SK-N-MC (cell line): Measurements from ENCODE around the gene TMEM250.

ENCODE experiments used
- DNase-seq: peaks from one replicate; pipeline ENCODE4 v3.0.0-alpha.2; 2011; ENCODE audit warnings: low read depth, low spot score
- H3K27ac ChIP-seq: fragments of 200-600 bp; sonication (generic); 2 replicates; pipeline ENCODE4 v1.5.1; 2016; ENCODE audit warnings: mixed run types
- H3K36me3 ChIP-seq: fragments of 200-600 bp; sonication (generic); 2 replicates; pipeline ENCODE4 v1.6.1; 2017; ENCODE audit warnings: antibody characterized with exemption, low read length, mixed read lengths; ENCODE audit not compliant: insufficient read depth
- H3K4me3 ChIP-seq: fragments of 200-600 bp; sonication (generic); 2 replicates; pipeline ENCODE4 v1.5.1; 2016
- H3K9ac ChIP-seq: fragments of 200-600 bp; sonication (generic); 2 replicates; pipeline ENCODE4 v1.8.0; 2017; ENCODE audit warnings: mixed run types, mixed read lengths; ENCODE audit not compliant: insufficient read length
- H3K9me3 ChIP-seq: fragments of 200-600 bp; sonication (generic); 2 replicates; pipeline ENCODE4 v1.6.1; 2017; ENCODE audit warnings: low read depth, mild to moderate bottlenecking, antibody characterized with exemption, low read length, moderate library complexity, mixed read lengths
- EZH2 ChIP-seq: fragments of 200-600 bp; sonication (generic); IDR thresholded peaks from one replicate; pipeline ENCODE4 v1.6.1; 2017; ENCODE audit warnings: antibody characterized with exemption
- FOXP2 ChIP-seq: optimal IDR thresholded peaks from 2 replicates; pipeline ENCODE3; 2011; ENCODE audit warnings: mild to moderate bottlenecking, moderate library complexity; ENCODE audit not compliant: insufficient read depth; ENCODE audit errors: extremely low read length, control extremely low read depth
- POLR2AphosphoS5 ChIP-seq: IDR thresholded peaks from 2 replicates; pipeline ENCODE4 v1.6.1; 2012; ENCODE audit warnings: mild to moderate bottlenecking, low read depth, low read length, borderline replicate concordance

TMEM250 gene

DNA sequence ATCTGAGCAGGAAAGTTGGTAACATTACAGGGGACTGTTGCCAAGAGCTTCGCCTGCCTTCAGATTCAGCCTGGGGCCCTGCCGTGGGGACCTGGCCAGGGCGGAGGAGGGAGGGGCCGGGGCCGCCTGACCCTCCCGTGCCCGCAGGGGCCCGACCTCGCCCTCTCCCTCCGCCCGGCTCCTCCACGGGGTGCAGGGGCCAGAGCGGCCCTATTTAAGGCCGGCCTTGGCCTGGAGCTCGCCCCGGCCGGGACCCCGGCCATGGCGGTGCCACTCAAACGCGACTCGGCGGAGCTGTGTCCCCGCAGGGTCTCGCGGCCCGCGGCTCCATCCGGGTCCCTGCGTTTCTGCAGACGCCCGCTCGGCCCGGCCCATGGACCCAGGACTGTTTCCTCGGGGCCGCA is 757 bp downstream of the TMEM250 start:
- H3K27ac ChIP-seq: peak overlapping the region; percentile 75
- peaks cover 15% of the 10 kb centered on the region; the same call in 1 of the 2 replicates for H3K36me3 ChIP-seq
- peak overlapping the region; percentile 94 for H3K9ac ChIP-seq
- peak overlapping the region; percentile 95 for H3K4me3 ChIP-seq
- DNase-seq: no peak
- no peaks in the 10 kb centered on the region for H3K9me3 ChIP-seq
- TF ChIP-seq POLR2AphosphoS5: no peak; the same call in 1 of the 2 replicates
- TF ChIP-seq EZH2: no peak
- no peak for TF ChIP-seq FOXP2

DNA sequence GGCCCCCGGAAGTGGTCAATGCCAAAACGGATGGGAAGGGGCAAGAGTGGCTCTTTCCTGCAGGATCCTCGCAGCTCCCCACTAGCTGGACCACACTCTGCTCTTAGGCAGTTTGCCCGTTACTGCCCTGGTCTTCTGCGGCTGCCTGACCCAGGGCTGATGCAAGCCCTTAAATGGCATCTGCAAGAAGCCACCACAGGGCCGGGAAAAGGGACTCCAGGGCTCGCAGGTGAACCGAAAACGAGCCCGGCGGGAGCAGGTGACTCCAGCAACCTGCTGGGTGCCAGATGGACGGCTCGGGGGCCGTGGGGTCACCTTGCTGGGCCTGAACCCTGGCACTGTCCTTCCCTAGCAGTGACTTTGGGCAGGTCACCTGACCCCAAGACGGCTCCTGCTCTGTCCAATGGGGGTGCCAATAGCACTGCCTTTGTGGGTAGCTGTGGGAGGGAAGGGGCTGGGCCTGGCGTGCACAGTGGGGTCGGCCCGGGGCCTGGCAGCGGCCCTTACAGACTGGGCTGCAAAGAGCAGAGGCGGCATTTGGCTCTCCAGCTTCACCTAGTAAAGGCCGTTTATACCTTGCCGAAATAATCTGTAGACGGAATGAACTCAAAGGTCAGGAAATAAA is 1.3 kb downstream of the TMEM250 start:
- Histone ChIP-seq H3K27ac (peak overlapping the region; percentile 75), H3K9me3 (no peaks in the 10 kb centered on the region)

DNA sequence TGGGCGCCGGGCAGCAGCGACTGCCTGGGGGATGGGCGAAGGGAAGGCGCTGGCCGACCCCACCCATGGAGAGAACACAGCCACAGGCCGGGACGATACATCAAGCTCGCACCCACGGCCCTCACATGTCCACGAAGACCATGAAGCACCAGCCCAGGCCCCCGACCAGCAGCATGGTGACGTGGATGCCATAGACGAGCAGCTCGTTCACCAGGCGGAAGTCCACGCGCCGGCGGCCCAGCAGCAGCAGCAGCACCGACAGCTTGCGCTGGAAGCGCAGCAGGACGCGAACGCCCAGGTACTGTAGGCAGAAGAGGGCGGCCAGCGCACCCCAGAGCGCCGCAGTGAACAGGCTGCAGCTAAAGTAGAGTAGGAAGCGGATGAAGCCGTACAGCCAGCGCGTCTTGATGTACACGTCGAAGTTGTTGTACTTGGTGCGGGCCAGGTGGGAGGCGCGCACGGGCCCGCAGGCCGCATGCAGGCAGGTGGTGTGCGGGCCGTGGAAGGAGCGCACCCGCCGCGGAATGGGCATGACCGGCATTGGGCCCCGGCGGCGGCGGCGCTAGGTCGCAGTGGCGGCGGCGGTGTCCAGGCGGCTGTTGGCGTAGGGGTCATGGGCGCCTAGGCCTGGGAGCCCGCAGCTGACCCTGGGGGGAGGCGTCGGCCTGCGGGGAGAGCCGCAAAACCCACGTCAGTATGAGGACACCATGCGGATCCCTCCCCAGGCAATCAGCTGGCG is 2.1 kb downstream of the TMEM250 start:
- H3K9me3 ChIP-seq: no peaks in the 10 kb centered on the region
- TF ChIP-seq POLR2AphosphoS5: no peak; the same call in 1 of the 2 replicates
- no peak for TF ChIP-seq FOXP2
- no peak for TF ChIP-seq EZH2
- DNase-seq: no peak
- H3K4me3 ChIP-seq: no peak overlapping the region
- H3K36me3 ChIP-seq: peaks cover 15% of the 10 kb centered on the region; the same call in 1 of the 2 replicates
- no peak overlapping the region for H3K9ac ChIP-seq
- H3K27ac ChIP-seq: no peak overlapping the region

More for the DNA sequence above, 1.3 kb downstream of the TMEM250 start:
- Histone ChIP-seq H3K36me3 (peaks cover 15% of the 10 kb centered on the region; the same call in 1 of the 2 replicates), H3K9ac (peak overlapping the region; percentile 94), H3K4me3 (peak overlapping the region; percentile 95)
- TF ChIP-seq EZH2: no peak
- TF ChIP-seq POLR2AphosphoS5: no peak; the same call in 1 of the 2 replicates
- no peak for TF ChIP-seq FOXP2
- no peak for DNase-seq

DNA sequence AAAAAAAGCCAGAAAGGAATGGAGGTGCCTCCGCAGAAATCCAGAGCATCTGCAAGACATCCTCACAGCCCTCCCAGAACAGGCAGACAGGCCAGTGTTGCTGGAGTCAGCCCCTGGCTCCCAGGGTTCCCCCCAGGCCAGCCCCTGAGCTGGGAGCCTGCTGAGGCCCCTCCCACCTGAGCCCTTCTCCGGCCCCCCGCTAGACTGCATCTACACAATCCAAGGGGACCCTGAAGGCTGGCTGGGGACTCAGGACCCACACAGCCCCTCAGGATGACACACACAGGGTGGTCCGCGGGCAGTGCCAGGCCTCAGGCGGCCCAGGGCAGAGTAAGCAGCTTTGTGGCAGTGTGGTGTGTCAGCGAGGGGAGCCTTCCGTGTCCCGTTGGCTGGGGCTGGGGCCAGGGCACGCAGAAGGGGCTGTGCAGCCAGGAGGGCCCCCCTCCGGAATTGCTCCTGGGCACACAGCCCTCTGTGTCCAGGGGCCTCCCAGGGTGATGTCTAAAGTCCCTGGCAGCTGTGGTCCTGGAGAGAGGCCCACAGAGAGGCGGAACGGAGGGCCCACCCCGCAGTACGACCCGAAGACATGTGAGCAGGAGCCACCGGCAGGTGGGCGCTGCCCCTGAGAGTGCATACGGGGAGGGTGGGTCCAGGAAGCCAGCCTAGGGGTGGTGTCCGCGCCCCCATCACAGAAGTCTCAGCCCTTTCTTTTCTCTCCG is 2.9 kb downstream of the TMEM250 start:
- TF ChIP-seq POLR2AphosphoS5 (peak; percentile 14; the same call in 1 of the 2 replicates), FOXP2 (no peak)
- Histone ChIP-seq H3K9me3 (no peaks in the 10 kb centered on the region), H3K4me3 (no peak overlapping the region), H3K36me3 (peaks cover 15% of the 10 kb centered on the region; the same call in 1 of the 2 replicates), H3K27ac (no peak overlapping the region), H3K9ac (no peak overlapping the region)
- DNase-seq: no peak

DNA sequence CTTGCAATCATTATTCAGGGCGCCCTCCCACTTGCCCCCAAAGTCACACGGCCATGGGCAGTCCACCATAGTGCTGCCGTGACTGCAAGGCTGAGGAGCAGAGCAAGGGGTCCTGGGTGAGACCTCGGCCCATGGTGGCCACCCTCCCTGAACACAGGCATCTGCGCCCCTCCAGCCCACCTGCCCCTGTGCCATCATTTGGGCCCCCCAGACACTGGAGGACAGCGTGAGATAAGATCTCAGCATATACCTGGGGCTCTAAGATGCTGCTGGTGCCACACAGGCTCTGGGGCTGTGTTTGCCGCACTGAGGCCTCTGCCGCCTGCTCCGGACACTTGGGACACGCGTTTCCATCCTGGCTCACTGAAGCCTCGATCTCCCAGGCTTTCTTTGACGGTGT is 3.5 kb downstream of the TMEM250 start:
- H3K9ac ChIP-seq: no peak overlapping the region
- no peaks in the 10 kb centered on the region for H3K9me3 ChIP-seq
- TF ChIP-seq FOXP2 (no peak), POLR2AphosphoS5 (no peak), EZH2 (no peak)
- no peak overlapping the region for H3K4me3 ChIP-seq
- no peak for DNase-seq
- H3K36me3 ChIP-seq: peaks cover 15% of the 10 kb centered on the region; the same call in 1 of the 2 replicates
- no peak overlapping the region for H3K27ac ChIP-seq

DNA sequence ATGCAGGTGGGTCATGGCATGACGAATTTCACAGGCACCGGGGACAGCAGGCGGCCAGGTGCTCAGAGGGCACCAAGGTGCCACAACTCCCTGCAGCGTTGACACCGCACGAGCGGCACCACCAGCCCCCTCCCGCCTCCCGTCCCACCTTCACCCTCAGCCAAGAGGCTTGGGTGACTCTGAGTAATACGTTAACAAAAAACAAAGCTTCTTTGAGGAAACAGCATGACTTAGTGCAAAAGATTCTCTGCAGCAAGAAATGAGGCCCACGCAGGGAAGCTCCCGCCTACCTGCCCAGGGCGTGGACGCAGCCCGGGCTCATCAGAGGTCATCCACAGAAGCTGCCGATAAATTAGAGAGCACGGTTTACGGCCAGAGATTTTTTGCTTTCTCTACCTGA is 4.1 kb downstream of the TMEM250 start:
- Histone ChIP-seq H3K9me3 (no peaks in the 10 kb centered on the region), H3K36me3 (peaks cover 15% of the 10 kb centered on the region; the same call in 1 of the 2 replicates), H3K27ac (peak overlapping the region; percentile 45), H3K9ac (no peak overlapping the region), H3K4me3 (no peak overlapping the region)
- DNase-seq: no peak
- no peak for TF ChIP-seq EZH2
- 0 out of 2 replicates have a peak, but pooled peaks have one; percentile 7 for TF ChIP-seq POLR2AphosphoS5
- no peak for TF ChIP-seq FOXP2

DNA sequence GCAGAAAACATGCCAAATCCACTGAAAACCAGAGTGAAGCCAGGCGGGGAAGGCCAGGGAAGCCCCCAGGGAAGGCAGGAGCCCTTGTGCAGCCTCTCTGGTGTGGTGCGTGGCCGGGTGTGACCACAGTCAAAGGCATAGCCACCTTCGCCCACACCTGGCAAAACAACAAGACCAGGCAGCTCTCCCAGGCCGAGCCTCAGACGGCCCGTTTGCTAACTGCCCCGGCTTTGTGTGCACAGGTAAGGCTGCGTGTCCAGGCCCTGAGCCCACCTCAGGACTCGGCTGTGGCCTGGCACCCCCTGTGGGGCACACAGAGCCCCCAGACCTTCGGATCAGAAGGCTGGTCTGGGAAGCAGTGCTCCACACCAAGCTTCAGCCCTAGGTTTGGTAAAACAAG is 6.1 kb downstream of the TMEM250 start:
- DNase-seq: no peak
- Histone ChIP-seq H3K9ac (no peak overlapping the region), H3K36me3 (peaks cover 15% of the 10 kb centered on the region; the same call in 1 of the 2 replicates), H3K9me3 (no peaks in the 10 kb centered on the region), H3K27ac (peak overlapping the region; percentile 84), H3K4me3 (no peak overlapping the region)
- no peak for TF ChIP-seq FOXP2
- no peak for TF ChIP-seq EZH2
- TF ChIP-seq POLR2AphosphoS5: no peak

DNA sequence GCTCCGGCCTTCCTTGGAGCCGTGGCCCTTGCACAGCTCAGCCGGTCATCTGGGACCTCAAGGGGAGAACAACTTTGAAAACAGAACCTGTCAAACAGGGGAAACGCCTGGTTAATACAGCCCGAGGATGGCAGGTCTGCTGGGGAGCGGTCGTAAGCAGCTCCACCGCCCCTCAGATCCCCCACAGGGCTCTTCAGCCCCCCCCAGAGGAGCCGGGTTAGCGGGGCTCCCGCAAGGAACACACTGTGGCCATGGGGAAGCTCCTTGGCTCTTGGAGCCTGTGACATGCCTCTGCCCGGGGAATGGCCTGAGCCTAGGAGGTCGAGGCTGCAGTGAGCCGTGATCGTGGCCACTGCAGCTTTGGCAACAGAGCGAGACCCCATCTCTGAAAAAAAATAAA is 6.8 kb downstream of the TMEM250 start:
- no peaks in the 10 kb centered on the region for H3K9me3 ChIP-seq
- peaks cover 15% of the 10 kb centered on the region; the same call in 1 of the 2 replicates for H3K36me3 ChIP-seq
- no peak overlapping the region for H3K4me3 ChIP-seq
- peak overlapping the region; percentile 84 for H3K27ac ChIP-seq
- TF ChIP-seq POLR2AphosphoS5 (no peak), EZH2 (no peak), FOXP2 (no peak)
- no peak for DNase-seq
- peak overlapping the region; percentile 37 for H3K9ac ChIP-seq
